Activated T-helper 1 cell treated with anti-CD3 and anti-CD28 coated beads, Interleukin-12 subunit alpha, Interleukin-12 subunit beta, Interleukin-2, Interleukin-4 antibody, amounts not matched to agents 30 ng/mL and 10 ng/mL and 1 ng/mL, durations not matched to agents 14 hours and 24 hours and 36 hours (primary cell): ENCODE measurements around the gene ZNF275. TPM values are rescaled to one million over a fixed set of nuclear protein-coding genes. Genes with fewer than 3 reads are reported as not detected.

Experiments
- DNase-seq: peaks from one replicate; pipeline ENCODE4 v3.0.0; 2021; ENCODE audit warnings: low spot score
- H3K27ac Mint-ChIP-seq: one replicate; pipeline ENCODE4 v1.8.0; 2021; ENCODE audit warnings: mild to moderate bottlenecking, mixed read lengths
- H3K27me3 Mint-ChIP-seq: one replicate; pipeline ENCODE4 v1.8.0; 2022; ENCODE audit warnings: mild to moderate bottlenecking, moderate library complexity, mixed read lengths; ENCODE audit not compliant: insufficient read depth
- H3K36me3 Mint-ChIP-seq: one replicate; pipeline ENCODE4 v1.8.0; 2021; ENCODE audit warnings: low read depth, mixed read lengths
- H3K4me1 Mint-ChIP-seq: one replicate; pipeline ENCODE4 v1.8.0; 2021; ENCODE audit warnings: low read depth, mixed read lengths
- H3K4me3 Mint-ChIP-seq: one replicate; pipeline ENCODE4 v1.8.0; 2021; ENCODE audit warnings: mild to moderate bottlenecking, moderate library complexity, mixed read lengths
- H3K9me3 Mint-ChIP-seq: one replicate; pipeline ENCODE4 v1.8.0; 2021; ENCODE audit warnings: mixed read lengths
- intact Hi-C: fragments of 100-400 bp; cut with micrococcal nuclease; formaldehyde crosslinking; loops from one replicate; pipeline ENCODE4 v1.15.1; 2024
- total RNA-seq: library from RNA; stranded (reverse); gene quantifications from 2 replicates; pipeline ENCODE4 v1.2.3, GENCODE V29; 2022

The ZNF275 gene
- total RNA-seq, 1 donor from 2014 or later, result 22.1 TPM

DNA sequence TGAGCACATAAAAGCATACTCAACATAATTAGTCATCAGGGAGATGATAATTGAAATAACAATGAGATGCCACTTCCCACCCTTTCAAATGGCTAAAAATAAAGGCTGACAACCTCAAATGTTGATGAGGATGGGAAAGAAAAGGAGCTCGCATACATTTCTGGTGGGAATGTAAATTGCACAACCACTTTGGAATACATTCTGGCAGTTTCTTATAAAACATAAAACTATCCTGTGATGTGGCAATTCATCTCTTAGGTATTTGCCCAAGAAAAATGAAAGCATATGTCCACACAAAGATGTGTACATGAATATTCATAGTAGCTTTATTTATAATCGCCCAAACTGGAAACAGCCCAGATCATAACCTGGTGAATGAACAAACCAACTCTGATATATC is 687 bp upstream of the ZNF275 start:
- intact Hi-C loops, result loop anchor here (1.0 kb wide), 1 partner anchor 392 kb away; no protein-coding TSS in a partner anchor
- peak overlapping the region; percentile 84 for H3K4me3 Mint-ChIP-seq
- peaks cover 41% of the 10 kb centered on the region for H3K4me1 Mint-ChIP-seq
- no peaks in the 10 kb centered on the region for H3K9me3 Mint-ChIP-seq
- H3K27me3 Mint-ChIP-seq, result peaks cover 4% of the 10 kb centered on the region
- no peak for DNase-seq
- H3K27ac Mint-ChIP-seq, result peak overlapping the region; percentile 61
- H3K36me3 Mint-ChIP-seq, result peaks cover 14% of the 10 kb centered on the region

DNA sequence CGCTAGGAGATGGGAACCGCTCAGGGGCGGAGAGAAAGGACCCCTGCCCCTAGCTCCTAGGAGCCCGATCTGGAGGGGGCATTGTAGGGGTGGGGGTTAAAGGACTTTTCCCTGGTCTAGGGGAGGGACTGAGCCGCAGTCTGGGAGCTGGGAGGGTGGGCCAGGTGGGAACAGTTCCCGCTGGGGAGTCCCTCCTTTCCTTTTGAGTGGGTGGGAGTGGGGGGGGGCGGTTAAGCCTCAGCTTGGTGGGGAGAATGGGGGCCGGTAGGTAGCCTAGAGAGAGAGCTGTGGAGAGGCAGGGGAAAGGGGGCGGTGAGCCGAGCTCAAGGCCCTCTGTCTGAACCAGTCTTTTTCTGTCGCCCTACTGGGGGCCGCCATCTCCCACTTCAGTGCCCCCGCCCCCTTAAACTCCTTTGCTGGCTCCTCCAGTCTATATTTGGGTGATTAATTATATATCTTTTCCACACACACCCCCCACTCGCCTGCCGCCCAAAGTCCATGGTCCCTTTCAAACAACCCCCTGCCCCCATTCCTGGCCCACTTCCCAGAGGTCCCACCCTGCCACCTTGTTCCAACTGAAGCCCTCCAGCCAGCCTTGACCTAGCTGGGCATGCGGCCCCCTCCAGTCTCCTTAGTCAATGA is 822 bp downstream of the ZNF275 start:
- intact Hi-C loops, result loop anchor here (2.0 to 5.0 kb wide), 4 partner anchors 68 to 377 kb away; partner anchors contain the start of genes CCNQ, HAUS7 and PNMA6E
- Mint-ChIP-seq H3K27me3 (peaks cover 4% of the 10 kb centered on the region), H3K27ac (peak overlapping the region; percentile 90), H3K4me1 (peaks cover 52% of the 10 kb centered on the region), H3K9me3 (peaks cover 4% of the 10 kb centered on the region), H3K36me3 (peaks cover 24% of the 10 kb centered on the region), H3K4me3 (peak overlapping the region; percentile 86)
- no peak for DNase-seq

DNA sequence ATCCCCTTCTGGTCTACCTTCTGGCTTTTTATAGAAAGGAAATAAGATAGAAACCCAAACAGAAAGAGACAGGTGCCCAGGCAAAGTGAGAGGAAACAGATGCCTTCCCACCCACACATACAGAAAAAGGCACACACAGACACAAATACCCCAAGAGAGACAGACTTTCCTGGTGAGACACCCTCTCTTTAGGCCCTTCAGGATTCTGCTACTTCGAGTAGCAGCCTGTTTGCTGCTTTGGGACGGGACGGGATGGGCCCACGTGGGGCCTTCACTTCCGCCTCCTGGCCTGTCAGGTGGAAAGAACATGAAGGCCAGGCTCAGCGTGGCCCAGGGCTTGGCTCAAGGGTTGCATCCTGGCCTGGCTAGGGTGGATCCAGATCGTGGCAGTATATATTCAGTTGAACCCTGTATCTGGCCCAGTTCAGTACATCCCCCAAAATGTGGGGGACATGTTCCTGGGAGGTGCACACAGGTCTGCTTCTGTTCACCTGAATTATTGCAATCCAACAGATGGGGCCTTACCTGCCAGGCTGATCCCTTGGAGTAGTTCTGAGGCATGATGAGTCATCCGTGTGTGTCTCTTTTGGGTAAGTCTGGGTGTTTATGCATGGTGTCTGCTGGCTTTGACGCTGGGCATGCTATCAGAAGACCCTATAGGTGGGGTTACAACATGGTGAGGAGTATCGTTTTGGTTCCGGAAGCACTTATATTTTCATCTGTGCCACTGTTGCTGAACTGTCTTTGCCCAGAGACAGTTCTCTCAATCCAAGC is 2.4 kb downstream of the ZNF275 start:
- H3K36me3 Mint-ChIP-seq, result peaks cover 36% of the 10 kb centered on the region
- peak overlapping the region; percentile 86 for H3K4me3 Mint-ChIP-seq
- H3K27ac Mint-ChIP-seq, result peak overlapping the region; percentile 90
- DNase-seq, result no peak
- intact Hi-C loops, result loop anchor here (2.0 to 5.0 kb wide), 3 partner anchors 66 to 379 kb away; partner anchors contain the start of genes PNMA6E and ZFP92
- H3K9me3 Mint-ChIP-seq, result peaks cover 4% of the 10 kb centered on the region
- H3K27me3 Mint-ChIP-seq, result peaks cover 4% of the 10 kb centered on the region
- H3K4me1 Mint-ChIP-seq, result peaks cover 62% of the 10 kb centered on the region

DNA sequence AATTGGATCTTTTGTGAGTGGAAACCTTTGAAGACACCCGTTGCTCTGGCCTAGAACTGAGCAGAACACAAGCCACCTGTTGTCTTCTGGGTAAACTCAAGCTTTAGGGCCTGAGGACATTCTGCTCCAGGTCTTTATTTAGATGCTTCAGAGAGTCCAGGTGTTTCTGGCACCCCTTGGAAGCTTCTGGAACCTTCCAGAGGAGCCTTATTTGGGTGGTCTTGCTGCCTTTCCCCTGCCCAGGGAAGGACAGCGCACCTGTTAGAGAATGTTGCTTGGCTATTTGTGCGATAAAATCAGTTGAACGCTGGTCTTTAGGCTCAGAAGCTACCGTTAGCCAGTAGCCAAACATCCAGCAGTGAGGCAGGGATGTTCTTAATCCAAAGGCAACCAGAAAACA is 3.0 kb downstream of the ZNF275 start:
- Mint-ChIP-seq H3K36me3 (peaks cover 43% of the 10 kb centered on the region), H3K27ac (peak overlapping the region; percentile 76), H3K4me1 (peaks cover 68% of the 10 kb centered on the region), H3K27me3 (peaks cover 4% of the 10 kb centered on the region), H3K4me3 (peak overlapping the region; percentile 65), H3K9me3 (peaks cover 4% of the 10 kb centered on the region)
- intact Hi-C loops, result loop anchor here (2.0 to 5.0 kb wide), 3 partner anchors 65 to 380 kb away; partner anchors contain the start of genes PNMA6E and ZFP92
- no peak for DNase-seq

DNA sequence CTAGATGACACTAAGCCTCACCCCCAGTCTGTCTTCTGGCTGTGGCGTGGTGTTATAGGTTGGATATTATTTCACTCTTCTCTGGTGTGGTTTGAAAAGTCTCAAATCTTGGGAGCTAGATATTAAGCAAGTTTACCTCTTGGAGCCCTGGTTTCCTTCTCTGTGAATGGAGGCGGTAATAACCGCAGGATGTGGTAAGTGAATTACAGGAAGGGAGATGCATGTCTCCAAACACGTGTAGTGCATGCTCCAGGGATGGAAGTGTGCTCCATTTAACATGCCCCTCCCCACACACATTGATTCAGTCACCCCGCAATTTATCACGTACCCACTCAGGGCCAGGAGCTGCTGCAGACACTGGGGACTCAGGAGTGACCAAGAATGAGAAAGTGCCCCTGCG is 4.9 kb downstream of the ZNF275 start:
- peaks cover 4% of the 10 kb centered on the region for H3K9me3 Mint-ChIP-seq
- DNase-seq, result no peak
- intact Hi-C loops, result loop anchor here (5.0 kb wide), 2 partner anchors 63 to 382 kb away; partner anchors contain the start of gene PNMA6E
- H3K4me1 Mint-ChIP-seq, result peaks cover 81% of the 10 kb centered on the region
- H3K27me3 Mint-ChIP-seq, result no peaks in the 10 kb centered on the region
- peaks cover 51% of the 10 kb centered on the region for H3K36me3 Mint-ChIP-seq
- H3K4me3 Mint-ChIP-seq, result peak overlapping the region; percentile 67
- H3K27ac Mint-ChIP-seq, result peak overlapping the region; percentile 83

DNA sequence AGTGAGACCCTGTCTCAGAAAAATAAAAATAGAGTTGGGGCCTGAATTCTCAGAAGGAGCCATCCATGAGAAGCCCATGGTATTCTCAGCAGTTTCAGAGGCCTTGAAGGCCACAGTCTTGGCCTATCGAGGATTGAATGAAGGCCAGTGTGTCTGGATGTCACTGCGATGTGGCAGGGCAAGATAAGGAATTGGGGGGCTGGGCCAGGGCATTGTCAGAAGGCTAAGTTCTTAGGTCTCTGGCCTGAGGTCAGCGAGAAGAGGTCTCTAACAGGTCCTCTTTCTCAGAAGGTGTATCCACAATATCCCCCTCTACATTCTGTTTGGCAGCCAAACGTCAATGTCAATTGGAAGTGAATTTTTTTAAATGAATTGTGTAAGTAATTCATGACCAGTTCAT is 5.7 kb downstream of the ZNF275 start:
- intact Hi-C loops, result loop anchor here (5.0 kb wide), 2 partner anchors 63 to 382 kb away; partner anchors contain the start of gene PNMA6E
- Mint-ChIP-seq H3K36me3 (peaks cover 56% of the 10 kb centered on the region), H3K9me3 (peaks cover 4% of the 10 kb centered on the region), H3K4me3 (no peak overlapping the region), H3K27ac (no peak overlapping the region), H3K4me1 (peaks cover 83% of the 10 kb centered on the region), H3K27me3 (no peaks in the 10 kb centered on the region)
- no peak for DNase-seq

DNA sequence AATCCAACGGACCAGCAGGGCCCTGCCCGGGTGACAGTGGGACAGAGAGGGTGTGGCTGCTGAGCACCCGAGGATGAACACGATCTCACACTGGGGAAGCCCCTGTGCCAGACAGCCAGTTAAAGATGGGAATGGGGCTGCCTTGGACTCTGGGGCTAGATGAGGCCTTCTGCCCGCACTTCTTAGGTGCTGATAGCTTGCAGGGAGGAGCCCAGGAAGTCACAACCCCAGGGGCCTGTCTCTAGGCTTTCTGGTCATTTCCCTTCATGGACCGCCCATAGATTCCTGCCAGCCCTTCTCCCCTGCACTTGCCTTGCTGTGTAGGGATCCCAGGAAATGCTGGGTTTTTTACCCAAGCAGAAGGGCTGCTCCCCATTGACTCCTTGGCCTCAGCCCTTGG is 6.2 kb downstream of the ZNF275 start:
- Mint-ChIP-seq H3K27me3 (no peaks in the 10 kb centered on the region), H3K36me3 (peaks cover 59% of the 10 kb centered on the region), H3K4me1 (peaks cover 81% of the 10 kb centered on the region), H3K4me3 (no peak overlapping the region), H3K9me3 (peaks cover 4% of the 10 kb centered on the region), H3K27ac (peak overlapping the region; percentile 55)
- DNase-seq, result no peak
- intact Hi-C loops, result no loop called here

DNA sequence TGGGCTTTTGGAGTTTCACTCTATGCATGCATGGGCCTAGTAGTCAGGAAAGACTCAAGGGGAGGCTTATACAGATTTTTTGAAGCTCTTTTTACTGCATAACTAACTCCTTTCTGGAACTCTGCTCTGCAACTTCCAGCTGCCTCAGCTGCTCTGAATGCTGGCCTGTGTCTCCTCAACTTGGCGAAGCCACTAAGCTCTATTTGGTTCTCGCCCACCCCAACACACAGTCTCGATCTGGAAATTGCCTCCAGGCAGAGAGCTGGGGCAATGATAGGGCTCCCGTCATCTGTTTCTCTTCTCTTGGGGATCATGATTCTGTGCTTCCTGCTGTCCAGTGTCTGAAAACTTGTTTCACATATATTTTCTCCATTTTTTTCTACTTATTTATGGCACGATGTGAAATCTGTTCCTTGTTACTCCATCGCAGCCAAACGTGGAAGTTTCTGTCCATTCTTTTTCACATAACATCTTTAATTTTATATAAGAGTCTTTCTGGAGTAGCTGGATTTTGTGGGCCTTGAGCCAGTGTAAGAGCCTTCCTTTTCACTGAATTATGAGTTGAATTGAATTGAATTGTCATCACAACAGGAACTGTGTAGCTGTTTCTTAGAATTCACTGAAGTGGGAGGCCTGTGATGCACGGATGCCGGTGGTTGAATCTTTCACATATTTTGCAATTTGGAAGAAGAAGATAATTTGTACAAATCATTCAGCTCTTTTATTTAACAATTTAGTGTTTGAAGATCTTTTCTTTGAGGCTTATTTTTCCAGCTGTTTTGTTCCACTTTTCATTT is 9.0 kb downstream of the ZNF275 start:
- Mint-ChIP-seq H3K9me3 (peaks cover 4% of the 10 kb centered on the region), H3K27ac (peak overlapping the region; percentile 85), H3K4me3 (peak overlapping the region; percentile 28), H3K4me1 (peaks cover 52% of the 10 kb centered on the region), H3K36me3 (peaks cover 55% of the 10 kb centered on the region), H3K27me3 (no peaks in the 10 kb centered on the region)
- intact Hi-C loops, result no loop called here
- DNase-seq, result no peak

DNA sequence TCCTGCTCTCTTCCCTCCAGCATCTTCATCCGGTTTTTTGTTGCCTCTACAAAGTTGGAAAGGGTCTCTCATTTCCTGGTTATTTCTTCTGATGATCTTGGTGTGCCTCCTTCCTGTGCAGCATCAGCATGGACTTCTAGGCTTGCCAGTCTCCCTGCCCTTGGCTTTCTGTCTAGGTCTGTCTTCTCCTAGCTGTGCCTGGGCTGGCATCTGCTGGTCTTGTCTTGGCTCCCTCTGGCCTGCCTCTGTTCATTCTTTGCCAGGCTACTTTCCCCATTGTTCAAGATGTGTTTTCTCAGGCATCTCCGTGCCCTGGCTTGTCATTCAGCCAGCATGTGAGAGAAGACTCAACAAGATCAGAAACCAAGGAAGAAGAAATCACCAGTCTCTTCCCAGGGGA is 9.7 kb downstream of the ZNF275 start:
- Mint-ChIP-seq H3K27ac (peak overlapping the region; percentile 85), H3K36me3 (peaks cover 52% of the 10 kb centered on the region), H3K4me1 (peaks cover 45% of the 10 kb centered on the region), H3K9me3 (peaks cover 4% of the 10 kb centered on the region), H3K4me3 (peak overlapping the region; percentile 53), H3K27me3 (no peaks in the 10 kb centered on the region)
- intact Hi-C loops, result no loop called here
- no peak for DNase-seq

DNA sequence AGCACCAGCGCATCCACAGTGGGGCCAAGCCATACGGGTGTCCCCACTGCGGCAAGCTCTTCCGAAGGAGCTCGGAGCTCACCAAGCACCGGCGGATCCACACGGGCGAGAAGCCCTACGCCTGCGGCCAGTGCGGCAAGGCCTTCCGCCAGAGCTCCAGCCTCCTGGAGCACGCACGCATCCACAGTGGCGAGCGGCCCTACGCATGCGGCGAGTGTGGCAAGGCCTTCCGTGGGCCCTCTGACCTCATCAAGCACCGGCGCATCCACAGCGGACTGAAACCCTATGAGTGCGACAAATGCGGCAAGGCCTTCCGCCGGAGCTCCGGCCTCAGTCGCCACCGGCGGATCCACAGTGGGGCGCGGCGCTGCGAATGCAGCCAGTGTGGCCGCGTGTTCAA is 13.6 kb downstream of the ZNF275 start:
- H3K27ac Mint-ChIP-seq, result no peak overlapping the region
- H3K4me3 Mint-ChIP-seq, result no peak overlapping the region
- no peak for DNase-seq
- H3K36me3 Mint-ChIP-seq, result peaks cover 32% of the 10 kb centered on the region
- H3K9me3 Mint-ChIP-seq, result no peaks in the 10 kb centered on the region
- intact Hi-C loops, result no loop called here
- no peaks in the 10 kb centered on the region for H3K27me3 Mint-ChIP-seq
- H3K4me1 Mint-ChIP-seq, result peaks cover 17% of the 10 kb centered on the region

DNA sequence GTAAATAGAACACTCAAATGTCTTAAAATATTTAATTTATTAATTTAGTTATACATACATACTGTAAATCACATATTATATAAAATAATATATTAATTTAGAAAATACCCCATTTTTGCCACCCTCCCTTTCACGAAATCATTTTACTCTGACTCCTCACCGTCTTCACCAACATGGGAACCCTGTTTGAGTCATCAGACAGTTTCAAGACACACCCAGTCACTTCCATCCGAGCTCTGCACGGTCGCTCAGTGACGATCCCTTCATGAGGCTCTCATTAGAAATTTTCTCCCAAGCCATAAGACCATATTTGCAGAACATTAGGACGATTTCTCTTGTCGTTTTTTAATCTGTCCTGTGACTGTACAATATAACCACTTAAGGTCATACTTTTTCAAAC is 14.5 kb downstream of the ZNF275 start:
- no peak for DNase-seq
- H3K27me3 Mint-ChIP-seq, result no peaks in the 10 kb centered on the region
- intact Hi-C loops, result no loop called here
- H3K4me3 Mint-ChIP-seq, result no peak overlapping the region
- H3K4me1 Mint-ChIP-seq, result peaks cover 8% of the 10 kb centered on the region
- no peak overlapping the region for H3K27ac Mint-ChIP-seq
- H3K9me3 Mint-ChIP-seq, result no peaks in the 10 kb centered on the region
- peaks cover 30% of the 10 kb centered on the region for H3K36me3 Mint-ChIP-seq

DNA sequence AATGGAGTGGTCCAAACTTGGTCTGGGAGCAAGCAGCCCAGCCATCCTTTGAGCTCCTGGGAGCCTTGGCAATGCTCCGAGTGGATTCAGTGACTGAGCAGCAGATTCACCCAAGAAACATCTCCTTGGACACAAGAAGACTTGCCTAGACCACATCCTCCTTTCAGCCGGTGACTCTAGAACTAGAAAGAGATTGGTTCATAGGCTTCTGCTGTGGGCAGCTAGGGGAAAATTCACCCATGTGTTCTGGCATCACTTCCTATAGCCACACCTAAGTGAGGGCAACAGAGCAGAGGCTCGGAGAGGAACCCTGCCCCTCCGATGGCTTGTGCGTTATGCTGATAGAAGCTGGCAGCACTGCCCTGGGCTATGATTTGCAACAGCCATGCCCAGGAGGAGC is 16.0 kb downstream of the ZNF275 start:
- H3K9me3 Mint-ChIP-seq, result no peaks in the 10 kb centered on the region
- H3K27me3 Mint-ChIP-seq, result no peaks in the 10 kb centered on the region
- peaks cover 22% of the 10 kb centered on the region for H3K36me3 Mint-ChIP-seq
- no peak for DNase-seq
- intact Hi-C loops, result no loop called here
- H3K27ac Mint-ChIP-seq, result no peak overlapping the region
- no peak overlapping the region for H3K4me3 Mint-ChIP-seq
- no peaks in the 10 kb centered on the region for H3K4me1 Mint-ChIP-seq
